Adipocyte (in vitro differentiated cells): ENCODE measurements around the gene HNRNPA1.
"Not testable (repeated sequence)": the region's sequence is repeated elsewhere in the genome, so short reads cannot be mapped to it uniquely, and the experiment has no call there.

Experiments used
- DNase-seq: peaks from one replicate; pipeline ENCODE4 v3.0.0-alpha.2; 2015; ENCODE audit warnings: low read depth
- H3K27me3 ChIP-seq: replicated peaks from 2 replicates; pipeline ENCODE4 v1.7.0; 2013; ENCODE audit warnings: mild to moderate bottlenecking, low read length, moderate library complexity; ENCODE audit not compliant: control insufficient read depth, insufficient read depth
- H3K36me3 ChIP-seq: 2 replicates; pipeline ENCODE4 v1.7.0; 2013; ENCODE audit warnings: low read length, mild to moderate bottlenecking, moderate library complexity; ENCODE audit not compliant: control insufficient read depth, insufficient read depth, severe bottlenecking
- H3K4me1 ChIP-seq: 2 replicates; pipeline ENCODE4 v1.7.0; 2013; ENCODE audit warnings: mild to moderate bottlenecking, low read length, moderate library complexity; ENCODE audit not compliant: control insufficient read depth, insufficient read depth
- H3K4me3 ChIP-seq: 2 replicates; pipeline ENCODE4 v1.7.0; 2013; ENCODE audit warnings: mild to moderate bottlenecking, low read length, moderate library complexity
- H3K9ac ChIP-seq: 2 replicates; pipeline ENCODE4 v1.7.0; 2013; ENCODE audit warnings: mild to moderate bottlenecking, low read length, moderate library complexity
- H3K9me3 ChIP-seq: 2 replicates; pipeline ENCODE4 v1.7.0; 2013; ENCODE audit warnings: mild to moderate bottlenecking, low read length, moderate library complexity; ENCODE audit not compliant: control insufficient read depth

The HNRNPA1 gene

DNA sequence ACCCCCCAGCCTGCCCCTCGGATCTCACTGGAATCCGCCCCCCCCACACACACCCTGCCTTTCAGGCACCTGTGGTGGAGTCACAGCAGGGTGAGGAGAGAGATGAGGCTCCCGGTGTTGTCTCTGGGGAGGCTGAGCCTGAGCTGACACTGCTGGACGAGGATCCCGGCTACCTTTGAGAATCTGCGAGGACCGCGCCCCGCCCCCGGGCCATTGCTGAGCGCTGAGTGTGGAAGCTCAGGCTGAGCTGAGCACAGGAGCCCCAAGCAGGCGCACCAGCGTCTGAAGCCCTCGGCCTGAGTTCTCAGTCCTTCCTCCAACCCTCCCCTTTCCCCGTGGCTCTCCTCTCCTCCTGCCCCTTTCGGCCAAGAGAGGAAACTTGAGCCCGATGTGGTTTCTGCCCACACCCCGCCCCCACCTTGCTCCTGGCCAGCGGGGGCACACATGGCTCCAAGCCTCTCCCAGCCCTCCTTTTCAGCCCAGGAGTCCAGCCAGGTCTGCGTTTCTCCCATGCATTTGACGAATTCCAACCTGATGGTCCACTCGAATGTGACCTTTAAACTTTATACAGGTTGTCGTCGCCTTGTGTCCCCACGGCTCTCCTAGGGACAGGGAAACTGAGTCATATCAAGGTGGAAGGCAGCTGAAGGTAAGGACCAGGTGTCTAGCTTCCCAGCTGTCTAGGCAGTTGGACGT is 20.4 kb downstream of the HNRNPA1 start, which contains the start of gene NFE2:
NFE2 (minus strand) TSS at position 284 of the 696 bp plus-strand sequence. CDS start 5,767 bp downstream, outside the sequence.
- peak within 1 kb of the TSS; percentile 59 for H3K4me3 ChIP-seq

DNA sequence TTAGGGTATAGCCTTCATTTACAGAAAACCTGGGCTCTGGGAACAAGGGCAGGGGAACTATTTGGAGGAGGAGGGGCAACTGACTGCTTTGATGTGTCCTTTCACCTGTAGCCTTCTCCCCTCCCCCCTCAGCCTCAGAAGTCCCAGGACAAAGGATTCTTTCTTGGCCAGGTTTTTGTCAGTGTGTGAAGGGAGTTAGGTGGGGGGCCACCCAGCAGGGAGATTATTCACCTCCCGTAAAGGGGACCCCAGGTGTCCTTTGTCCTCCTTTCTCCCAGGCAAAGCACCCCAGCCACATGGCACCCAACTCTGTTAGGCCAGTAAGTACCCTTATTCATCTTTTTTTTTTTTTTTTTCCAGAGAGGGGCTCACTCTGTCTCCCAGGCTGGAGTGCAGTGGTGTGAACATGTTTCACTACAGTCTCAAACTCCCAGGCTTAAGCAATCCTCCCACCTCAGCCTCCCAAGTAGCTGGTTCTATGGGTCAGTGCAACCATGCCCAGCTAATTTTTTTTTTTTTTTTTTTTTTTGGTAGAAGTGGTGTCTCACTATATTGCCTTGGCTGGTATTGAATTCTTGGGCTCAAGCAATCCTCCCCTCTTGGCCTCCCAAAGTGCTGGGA is 21.0 kb downstream of the HNRNPA1 start:
- no peak for DNase-seq

More for the DNA sequence above, 20.4 kb downstream of the HNRNPA1 start, which contains the start of gene NFE2:
- Histone ChIP-seq H3K36me3 (no peaks in the 10 kb centered on the region), H3K4me1 (peaks cover 28% of the 10 kb centered on the region), H3K9me3 (no peaks in the 10 kb centered on the region), H3K27me3 (no peaks in the 10 kb centered on the region), H3K9ac (peak within 1 kb of the TSS; percentile 11)
- peak; percentile 85 for DNase-seq

DNA sequence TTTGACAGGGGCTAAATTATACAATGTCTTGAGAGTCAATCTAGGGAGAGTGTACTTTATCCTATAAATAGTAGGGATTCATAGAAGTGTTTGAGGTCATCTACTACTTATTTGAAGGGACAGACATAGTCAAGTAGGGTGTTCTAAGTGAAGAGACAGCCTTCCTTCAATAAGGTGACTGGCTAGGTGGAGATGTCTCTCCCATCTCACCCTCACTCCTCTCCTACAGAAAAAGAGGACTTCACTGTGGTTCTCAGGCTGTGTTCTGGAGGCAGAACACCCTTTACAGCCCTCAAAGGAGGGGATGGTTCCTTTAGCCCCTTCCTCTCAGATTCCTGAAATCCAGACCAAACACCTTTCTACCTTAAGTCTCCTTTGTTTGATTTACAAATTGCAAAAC is 23.1 kb downstream of the HNRNPA1 start:
- no peak for DNase-seq
- Histone ChIP-seq H3K9me3 (no peaks in the 10 kb centered on the region), H3K4me1 (peaks cover 28% of the 10 kb centered on the region), H3K27me3 (no peaks in the 10 kb centered on the region), H3K36me3 (no peaks in the 10 kb centered on the region), H3K4me3 (no peak overlapping the region), H3K9ac (no peak overlapping the region)

More for the DNA sequence above, 21.0 kb downstream of the HNRNPA1 start:
- no peaks in the 10 kb centered on the region for H3K27me3 ChIP-seq
- no peaks in the 10 kb centered on the region for H3K36me3 ChIP-seq
- no peak overlapping the region for H3K9ac ChIP-seq
- H3K4me1 ChIP-seq, result peaks cover 28% of the 10 kb centered on the region
- no peak overlapping the region for H3K4me3 ChIP-seq
- H3K9me3 ChIP-seq, result no peaks in the 10 kb centered on the region

DNA sequence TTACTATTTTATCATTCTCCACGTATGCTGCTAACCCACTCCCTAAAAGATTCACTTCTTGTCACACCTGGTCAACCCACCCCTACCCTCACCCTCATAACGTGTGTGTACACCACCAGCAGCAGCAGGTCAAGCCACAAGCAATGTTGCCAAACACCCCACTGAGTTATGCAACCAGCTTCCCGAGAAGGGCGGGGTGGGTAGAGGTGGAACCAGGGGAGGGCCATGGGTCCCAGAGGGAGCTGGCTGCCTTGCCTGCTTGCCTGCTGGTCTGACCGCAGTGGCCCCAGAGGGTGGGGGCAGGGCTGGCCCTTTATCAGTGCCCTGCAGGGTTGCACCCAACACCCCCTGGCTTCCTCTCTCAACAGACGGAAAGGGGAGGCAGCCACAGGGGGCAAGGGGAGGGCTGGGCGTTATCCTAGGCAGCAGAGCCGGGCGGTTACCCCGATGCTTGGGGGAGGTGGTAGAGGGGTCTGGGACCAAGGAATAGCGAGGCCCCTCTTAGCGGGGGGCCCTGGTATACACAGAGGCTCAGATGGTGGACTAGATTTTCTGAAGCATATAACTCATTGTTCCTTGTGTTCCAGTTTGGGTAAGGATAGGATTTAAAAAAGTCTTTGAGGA is 23.8 kb downstream of the HNRNPA1 start:
- DNase-seq, result peak; percentile 80
- no peak overlapping the region for H3K9ac ChIP-seq
- H3K36me3 ChIP-seq, result no peaks in the 10 kb centered on the region
- peaks cover 28% of the 10 kb centered on the region for H3K4me1 ChIP-seq
- H3K4me3 ChIP-seq, result no peak overlapping the region
- H3K9me3 ChIP-seq, result no peaks in the 10 kb centered on the region
- no peaks in the 10 kb centered on the region for H3K27me3 ChIP-seq

DNA sequence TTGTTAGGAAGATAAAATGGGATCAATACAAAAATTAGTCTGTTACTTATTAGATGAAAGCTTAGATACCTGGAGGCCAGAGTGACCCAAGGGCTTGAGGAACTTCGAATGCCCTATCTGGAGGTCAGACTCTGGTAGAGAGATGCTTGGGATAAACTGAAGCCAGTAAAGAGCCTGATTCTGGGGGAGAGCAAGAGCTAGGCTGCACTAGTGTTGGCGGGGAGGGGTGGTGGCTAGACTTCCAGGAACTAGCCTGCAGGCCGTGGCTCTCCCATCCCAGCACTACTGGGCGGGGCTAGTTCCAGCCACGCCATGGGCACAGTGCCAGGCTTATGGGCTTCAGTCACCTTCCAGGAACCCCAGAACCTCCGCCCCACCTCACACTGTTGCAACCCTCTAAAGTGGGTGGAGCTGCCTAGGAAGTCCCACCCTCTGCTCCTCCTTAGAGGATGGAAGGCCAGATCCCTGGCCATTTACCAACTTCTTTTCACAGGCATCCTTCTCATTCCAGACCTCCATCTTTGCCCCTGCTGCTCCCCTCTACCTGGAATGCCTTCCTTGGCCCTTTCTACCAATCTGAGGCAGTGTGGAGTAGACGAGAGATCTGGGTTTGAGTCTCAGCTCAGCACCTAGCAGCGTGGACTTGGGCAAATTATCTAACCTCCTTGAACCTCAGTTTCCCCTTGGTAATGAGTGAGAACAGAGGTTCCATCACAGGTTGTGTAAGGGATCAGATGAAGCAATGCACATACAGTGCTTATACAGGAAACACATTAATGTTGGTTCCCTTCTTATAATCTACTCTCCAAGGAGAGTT is 26.6 kb downstream of the HNRNPA1 start:
- Histone ChIP-seq H3K9ac (no peak overlapping the region), H3K27me3 (no peaks in the 10 kb centered on the region), H3K9me3 (no peaks in the 10 kb centered on the region), H3K36me3 (no peaks in the 10 kb centered on the region), H3K4me3 (no peak overlapping the region), H3K4me1 (peaks cover 9% of the 10 kb centered on the region)
- DNase-seq, result peak; percentile 54

DNA sequence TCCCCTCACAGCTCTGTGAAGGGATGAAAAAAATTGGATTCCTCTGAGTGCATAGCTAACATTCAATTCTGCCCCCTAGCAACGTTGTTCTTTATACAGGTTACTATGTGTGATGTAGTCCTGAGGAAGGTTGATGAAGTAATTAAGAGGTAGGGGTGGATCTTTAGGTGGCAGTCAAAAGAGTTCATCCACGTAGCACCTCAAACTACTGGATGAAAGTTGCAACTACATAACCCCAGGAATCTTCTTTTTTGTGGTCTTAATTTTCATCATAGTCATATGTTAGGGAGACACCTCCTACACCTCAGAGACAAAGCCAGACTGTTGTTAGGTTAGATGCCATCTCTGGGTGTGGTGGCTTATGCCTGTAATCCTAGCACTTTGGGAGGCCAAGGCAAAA is 30.5 kb downstream of the HNRNPA1 start:
- Histone ChIP-seq H3K4me1 (no peaks in the 10 kb centered on the region), H3K27me3 (no peaks in the 10 kb centered on the region), H3K36me3 (no peaks in the 10 kb centered on the region), H3K4me3 (no peak overlapping the region), H3K9me3 (no peaks in the 10 kb centered on the region), H3K9ac (no peak overlapping the region)
- DNase-seq, result no peak

DNA sequence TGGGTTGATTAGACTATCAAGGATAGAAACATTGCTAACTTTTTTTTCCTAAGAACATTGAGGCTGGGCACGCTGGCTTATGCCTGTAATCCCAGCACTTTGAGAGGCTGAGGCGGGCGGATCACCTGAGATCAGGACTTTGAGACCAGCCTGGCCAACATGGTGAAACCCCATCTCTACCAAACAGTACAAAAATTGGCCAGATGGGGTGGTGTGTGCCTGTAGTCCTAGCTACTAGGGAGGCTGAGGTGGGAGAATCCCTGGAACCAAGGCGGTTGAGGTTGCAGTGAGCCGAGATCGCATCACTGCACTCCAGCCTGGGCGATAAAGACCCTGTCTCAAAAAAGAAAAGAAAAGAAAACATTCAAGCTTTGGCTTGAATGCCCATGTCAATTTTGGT is 31.8 kb downstream of the HNRNPA1 start:
- H3K4me1 ChIP-seq, DNase-seq, H3K9me3 ChIP-seq, H3K9ac ChIP-seq, H3K36me3 ChIP-seq, H3K4me3 ChIP-seq, H3K27me3 ChIP-seq: not testable (repeated sequence)

DNA sequence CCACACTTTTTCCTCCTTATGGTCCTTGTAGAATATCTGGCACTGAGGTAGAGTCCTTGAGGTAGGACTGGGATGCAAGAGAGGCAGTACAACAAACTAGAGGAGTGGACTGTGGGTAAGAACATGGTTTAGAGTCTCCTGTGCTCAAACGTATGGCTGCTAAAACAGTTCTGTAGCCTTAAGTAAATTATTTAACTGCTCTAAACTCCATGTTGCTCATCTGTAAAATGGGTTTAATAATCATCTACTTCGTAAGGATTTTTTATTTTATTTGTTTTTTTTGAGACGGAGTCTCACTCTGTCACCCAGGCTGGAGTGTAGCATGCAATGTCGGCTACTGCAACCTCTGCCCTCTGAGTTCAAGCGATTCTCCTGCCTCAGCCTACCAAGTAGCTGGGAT is 40.8 kb downstream of the HNRNPA1 start:
- Histone ChIP-seq H3K4me1 (peaks cover 2% of the 10 kb centered on the region), H3K36me3 (no peaks in the 10 kb centered on the region), H3K4me3 (no peak overlapping the region), H3K9ac (no peak overlapping the region), H3K27me3 (no peaks in the 10 kb centered on the region), H3K9me3 (no peaks in the 10 kb centered on the region)
- no peak for DNase-seq

DNA sequence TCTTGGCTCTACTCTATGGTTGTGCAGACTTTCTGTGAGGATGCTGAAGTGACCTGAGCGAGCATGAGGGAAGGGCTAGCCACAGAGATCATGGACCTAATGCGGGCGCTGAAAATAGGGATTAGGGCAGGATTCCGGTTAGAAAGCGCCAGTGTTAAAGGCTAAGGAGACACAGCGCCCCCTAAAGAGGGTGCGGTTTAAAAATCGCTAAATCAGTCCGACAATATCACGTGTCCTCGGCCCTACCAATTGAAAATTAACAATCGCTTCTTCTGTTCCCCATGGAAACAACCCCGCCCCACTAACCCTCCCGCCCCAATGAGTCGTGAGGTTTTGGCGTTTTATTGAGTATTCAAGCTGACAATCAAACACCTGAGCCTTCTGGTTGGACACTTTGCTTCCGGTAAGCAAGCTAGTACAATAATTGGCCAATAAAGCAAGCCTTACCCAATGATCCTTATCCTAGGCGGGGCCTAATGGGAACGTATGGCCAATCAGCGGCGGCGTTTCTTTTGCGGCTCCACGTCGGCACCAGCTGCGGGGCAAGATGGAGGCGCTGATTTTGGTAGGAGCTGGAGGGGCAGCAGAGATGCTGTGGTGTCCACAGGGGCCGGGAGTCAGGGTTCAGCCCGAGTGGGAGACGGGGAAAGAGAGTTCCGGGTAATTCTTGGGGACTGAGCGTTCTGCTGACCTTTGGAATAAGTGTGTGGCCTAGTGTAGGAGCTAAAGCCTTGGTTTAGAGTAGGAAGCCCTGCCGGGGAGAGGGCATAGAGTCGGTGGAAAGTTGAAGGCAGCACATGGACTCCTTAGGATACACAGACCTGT is 44.3 kb downstream of the HNRNPA1 start, which contains the start of gene COPZ1:
COPZ1 (plus strand) TSS at position 515 of the 825 bp plus-strand sequence; CDS start at position 548, 33 bp downstream.
- peaks cover 17% of the 10 kb centered on the region for H3K4me1 ChIP-seq
- DNase-seq, result peak; percentile 99
- no peaks in the 10 kb centered on the region for H3K9me3 ChIP-seq
- no peaks in the 10 kb centered on the region for H3K27me3 ChIP-seq
- H3K36me3 ChIP-seq, result no peaks in the 10 kb centered on the region
- H3K9ac ChIP-seq, result peak within 1 kb of the TSS; percentile 98
- peak within 1 kb of the TSS; percentile 97 for H3K4me3 ChIP-seq

DNA sequence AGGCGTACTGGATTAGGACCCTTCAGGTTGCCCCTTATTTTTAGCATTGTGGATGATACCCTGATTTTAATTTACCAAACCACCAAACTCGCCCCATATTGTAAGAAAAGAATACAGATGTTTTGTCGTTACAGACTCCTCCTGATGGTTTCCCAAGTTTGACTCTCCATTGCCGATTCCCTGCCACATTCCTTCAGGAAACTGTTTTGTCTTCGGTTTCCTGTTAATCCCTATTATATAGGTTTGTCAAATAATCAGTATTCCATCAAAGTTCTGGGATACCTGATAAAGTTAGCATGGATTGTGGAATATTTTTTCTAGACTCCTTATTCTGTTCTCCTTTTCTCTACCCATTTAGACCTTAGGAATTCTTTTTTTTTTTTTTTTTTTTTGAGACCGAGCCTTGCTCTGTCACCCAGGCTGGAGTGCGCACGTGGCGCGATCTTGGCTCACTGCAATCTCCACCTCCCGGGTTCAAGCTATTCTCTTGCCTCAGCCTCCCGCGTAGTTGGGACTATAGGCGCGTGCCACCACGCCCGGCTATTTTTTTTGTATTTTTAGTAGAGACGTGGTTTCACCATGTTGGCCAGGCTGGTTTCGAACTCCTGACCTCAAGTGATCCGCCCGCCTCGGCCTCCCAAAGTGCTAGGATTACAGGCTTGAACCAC is 45.0 kb downstream of the HNRNPA1 start:
- Histone ChIP-seq H3K4me1 (peaks cover 20% of the 10 kb centered on the region), H3K9ac (peak overlapping the region; percentile 98), H3K4me3 (peak overlapping the region; percentile 97)
- H3K9me3 ChIP-seq, H3K36me3 ChIP-seq, H3K27me3 ChIP-seq, DNase-seq: not testable (repeated sequence)
